Fibroblast of mammary gland (primary cell): ENCODE measurements around the gene PSMB11.

ENCODE experiments used
- DNase-seq: peaks from one replicate; pipeline ENCODE4 v3.0.0-alpha.2; 2010; ENCODE audit warnings: low read depth
- H3K4me3 ChIP-seq: 2 replicates; pipeline ENCODE4 v1.5.1; 2011; ENCODE audit warnings: low read depth, mild to moderate bottlenecking, low read length, moderate library complexity; ENCODE audit not compliant: control insufficient read depth
- TF ChIP-seq, protein P1 (sequence below): conservative IDR thresholded peaks from 2 replicates; pipeline ENCODE4 v1.5.1; 2011; ENCODE audit warnings: low read depth, low read length, inconsistent platforms; ENCODE audit not compliant: control insufficient read depth, insufficient read depth

PSMB11 gene

DNA sequence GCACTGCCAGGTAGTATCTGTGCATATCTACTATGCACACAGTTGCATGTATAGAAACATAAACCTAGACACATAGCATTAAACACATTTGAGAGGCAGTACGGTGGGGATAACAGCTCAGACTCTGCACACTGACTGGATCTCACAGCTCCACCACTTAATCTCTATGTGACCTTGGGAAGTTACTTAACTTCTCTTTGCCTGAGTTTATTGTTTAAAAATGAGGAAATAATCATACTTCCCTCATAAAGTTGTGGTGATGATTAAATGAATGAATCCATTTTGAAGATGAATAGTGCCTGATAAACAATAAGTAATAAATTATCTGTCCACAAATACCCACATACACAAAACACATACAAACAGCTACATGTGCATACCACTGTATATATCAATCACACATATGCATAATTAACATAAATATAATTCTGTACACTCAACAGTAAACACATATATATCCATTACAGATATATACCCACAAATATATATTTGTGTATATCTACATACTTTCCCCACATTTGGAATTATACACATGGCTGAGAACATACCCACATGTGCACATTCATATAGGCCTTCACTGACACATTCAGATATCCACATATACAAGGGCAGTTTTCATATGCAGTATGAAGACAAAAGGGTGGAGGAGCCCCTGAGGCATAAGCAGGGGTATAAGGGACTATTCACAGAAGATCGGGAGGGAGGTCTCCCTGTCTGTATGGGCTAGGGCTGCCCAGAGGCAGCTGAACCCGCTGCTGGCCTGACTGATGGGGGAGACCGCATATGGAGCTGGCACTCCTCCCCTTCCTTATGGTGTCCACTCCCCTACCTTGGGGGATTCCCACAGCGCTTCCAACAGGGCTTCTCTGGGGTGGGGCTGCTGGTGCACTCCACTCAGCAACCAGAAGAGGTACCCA is 9.4 kb downstream of the PSMB11 start:
- no peak for DNase-seq
- H3K4me3 ChIP-seq: no peak overlapping the region
- TF ChIP-seq, protein P1, sequence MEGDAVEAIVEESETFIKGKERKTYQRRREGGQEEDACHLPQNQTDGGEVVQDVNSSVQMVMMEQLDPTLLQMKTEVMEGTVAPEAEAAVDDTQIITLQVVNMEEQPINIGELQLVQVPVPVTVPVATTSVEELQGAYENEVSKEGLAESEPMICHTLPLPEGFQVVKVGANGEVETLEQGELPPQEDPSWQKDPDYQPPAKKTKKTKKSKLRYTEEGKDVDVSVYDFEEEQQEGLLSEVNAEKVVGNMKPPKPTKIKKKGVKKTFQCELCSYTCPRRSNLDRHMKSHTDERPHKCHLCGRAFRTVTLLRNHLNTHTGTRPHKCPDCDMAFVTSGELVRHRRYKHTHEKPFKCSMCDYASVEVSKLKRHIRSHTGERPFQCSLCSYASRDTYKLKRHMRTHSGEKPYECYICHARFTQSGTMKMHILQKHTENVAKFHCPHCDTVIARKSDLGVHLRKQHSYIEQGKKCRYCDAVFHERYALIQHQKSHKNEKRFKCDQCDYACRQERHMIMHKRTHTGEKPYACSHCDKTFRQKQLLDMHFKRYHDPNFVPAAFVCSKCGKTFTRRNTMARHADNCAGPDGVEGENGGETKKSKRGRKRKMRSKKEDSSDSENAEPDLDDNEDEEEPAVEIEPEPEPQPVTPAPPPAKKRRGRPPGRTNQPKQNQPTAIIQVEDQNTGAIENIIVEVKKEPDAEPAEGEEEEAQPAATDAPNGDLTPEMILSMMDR: no peak

DNA sequence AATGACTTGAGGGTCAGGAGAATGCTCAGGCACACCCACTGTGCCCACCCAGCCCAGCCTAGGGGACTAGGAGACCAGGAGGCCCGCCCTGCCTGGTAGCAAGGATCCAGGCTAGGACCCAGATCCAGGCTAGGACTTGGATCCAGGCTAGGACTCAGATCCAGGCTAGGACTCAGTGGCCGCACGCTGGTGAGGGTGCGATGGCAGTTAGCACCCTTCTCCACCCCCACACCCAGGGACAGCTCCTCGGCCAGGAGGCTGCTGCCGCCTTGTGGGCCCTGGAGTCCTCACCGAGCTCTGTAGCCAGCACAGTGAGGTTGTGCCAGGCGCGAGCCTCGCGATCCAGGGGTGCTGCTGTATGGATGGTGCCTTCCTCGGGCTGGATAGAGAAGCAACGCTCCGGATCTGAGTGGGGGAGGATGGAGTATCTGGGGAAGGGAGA is 10.2 kb downstream of the PSMB11 start:
- no peak for DNase-seq
- H3K4me3 ChIP-seq: no peak overlapping the region
- TF ChIP-seq, protein P1: peak; percentile 13

DNA sequence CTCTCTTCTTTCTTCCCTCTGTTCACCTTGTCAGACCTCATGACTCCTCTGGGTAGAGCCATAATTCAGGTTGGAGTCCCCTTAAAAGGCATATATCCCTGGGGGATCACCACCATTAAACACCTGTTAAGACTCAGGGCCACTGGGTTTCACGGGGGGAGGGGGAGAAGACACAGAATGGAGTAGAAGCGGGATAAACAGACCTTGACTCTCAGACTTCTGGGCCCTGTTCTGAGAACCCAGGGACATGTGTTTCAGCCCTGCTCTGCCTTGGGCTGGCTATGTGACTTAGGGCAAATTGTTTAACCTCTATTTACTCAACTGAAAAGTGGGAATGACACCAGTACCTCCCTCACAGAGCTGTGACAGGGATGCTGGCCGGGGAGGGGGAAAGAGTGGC is 10.7 kb downstream of the PSMB11 start:
- TF ChIP-seq, protein P1: no peak
- no peak overlapping the region for H3K4me3 ChIP-seq
- DNase-seq: no peak

DNA sequence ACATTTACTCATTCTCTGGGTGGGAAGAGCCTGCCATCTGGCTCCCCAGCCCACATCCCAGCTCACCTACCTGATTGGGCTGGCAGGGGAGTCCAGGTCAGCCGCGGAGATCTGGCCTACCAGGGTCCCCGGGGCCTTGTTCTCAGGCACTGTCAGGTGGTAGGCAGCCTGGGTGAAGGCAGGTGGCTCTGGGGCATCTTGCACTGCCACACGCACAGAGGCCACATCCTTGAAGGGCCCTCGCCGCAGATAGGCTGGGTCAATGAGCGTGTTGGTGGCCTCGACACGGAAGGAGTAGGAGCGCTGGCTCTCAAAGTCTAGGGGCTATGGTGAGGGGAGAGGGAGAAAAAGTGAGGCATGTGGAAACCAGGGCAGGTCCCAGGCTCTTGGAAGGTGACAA is 11.4 kb downstream of the PSMB11 start:
- TF ChIP-seq, protein P1: no peak
- no peak overlapping the region for H3K4me3 ChIP-seq
- no peak for DNase-seq

DNA sequence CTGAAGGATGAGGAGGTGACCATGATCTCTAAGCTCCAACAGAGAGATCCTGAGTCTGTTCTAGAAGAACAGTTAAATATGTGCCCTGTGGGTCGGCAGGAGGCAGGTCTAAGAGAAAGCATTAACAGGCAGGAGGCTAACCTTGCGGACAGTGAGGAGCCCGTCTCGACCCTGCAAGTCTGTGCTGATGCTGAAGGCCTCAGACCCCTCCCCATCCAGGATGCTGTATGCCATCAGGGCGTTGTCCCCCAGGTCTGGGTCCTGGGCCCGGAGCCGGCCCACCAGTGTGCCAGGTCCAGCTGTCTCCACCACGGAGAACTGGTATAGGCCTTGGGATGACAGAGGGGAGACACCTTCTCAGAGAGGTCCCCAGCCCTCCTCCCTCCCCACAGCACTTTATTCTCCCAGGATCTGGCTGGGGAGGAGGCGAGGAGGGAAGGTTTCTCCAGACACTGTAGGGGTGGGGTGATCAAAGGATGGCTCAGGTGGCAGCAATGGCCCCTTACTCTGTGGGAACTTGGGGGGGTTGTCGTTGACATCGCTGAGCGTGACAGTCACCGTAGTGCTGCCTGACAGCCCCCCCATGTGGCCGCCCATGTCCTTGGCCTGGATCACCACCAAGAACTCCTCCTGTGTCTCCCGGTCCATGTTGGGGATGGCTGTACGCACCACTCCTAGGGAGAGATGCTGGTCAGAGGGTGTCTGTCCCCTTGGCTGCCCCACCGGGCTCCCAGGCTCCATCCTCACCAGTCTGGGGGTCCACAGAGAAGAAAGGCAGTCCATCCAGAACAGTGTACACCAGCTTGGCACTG is 12.2 kb downstream of the PSMB11 start:
- H3K4me3 ChIP-seq: no peak overlapping the region
- DNase-seq: no peak
- TF ChIP-seq, protein P1: peak; percentile 24

DNA sequence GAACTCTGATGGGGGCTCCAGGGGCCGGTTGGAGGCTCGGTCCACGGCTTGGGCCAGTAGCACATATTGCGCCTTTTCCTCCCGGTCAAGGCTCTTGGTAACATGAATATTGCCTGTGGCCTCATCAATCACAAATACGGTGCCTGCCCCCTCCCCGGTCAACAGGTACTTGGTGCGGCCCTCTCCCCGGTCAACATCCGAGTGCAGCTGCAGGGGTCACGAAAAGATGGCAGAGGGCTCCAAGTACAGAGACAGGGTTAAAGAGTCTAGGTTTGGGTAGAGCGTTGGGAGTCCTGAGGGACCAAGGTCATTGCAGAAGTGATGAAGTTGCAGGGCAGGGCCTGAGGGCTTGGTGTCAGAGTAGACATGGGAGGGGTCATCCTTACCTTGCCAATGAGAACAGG is 13.1 kb downstream of the PSMB11 start:
- DNase-seq: no peak
- no peak overlapping the region for H3K4me3 ChIP-seq
- TF ChIP-seq, protein P1: no peak
